Raji (cell line): ENCODE measurements around the gene NOLC1.

Experiments used
- POLR2A ChIP-seq: IDR thresholded peaks from 2 replicates; pipeline ENCODE4 v1.6.1; 2011; ENCODE audit warnings: low read depth, low read length, control low read depth; ENCODE audit not compliant: insufficient read depth

Gene NOLC1

GRCh38 chr10:102202386-102202785, 50.2 kb downstream of the NOLC1 start:
- TF ChIP-seq POLR2A: no peak

GRCh38 chr10:102208311-102209035, 56.3 kb downstream of the NOLC1 start:
- TF ChIP-seq POLR2A: no peak

DNA sequence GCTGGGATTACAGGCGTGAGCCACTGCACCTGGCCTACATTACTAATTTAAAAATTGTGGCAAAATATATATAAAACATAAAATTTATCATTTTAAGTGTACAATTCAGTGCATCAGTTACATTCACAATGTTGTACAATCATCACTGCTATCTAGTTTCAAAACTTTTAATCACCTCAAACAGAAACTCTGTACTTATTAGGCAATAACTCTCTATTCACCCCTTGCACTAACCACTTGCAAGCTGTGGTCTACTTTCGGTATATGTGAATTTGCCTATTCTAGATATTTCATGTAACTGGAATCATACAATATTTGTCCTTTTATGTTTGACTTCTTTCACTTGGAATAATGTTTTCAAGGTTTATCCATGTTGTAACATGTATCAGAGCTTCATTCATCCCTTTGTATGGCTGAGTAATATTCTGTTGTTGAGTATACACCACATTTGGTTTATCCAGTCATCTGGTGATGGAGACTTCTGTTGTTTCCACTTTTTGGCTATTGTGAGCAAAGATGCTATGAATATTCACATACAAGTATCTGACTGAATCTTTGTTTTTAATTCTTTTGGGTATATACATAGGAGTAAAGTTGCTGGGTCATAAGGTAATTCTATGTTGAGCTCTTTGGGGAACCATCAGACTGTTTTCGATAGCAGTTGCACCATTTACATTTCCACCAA, 59.6 kb downstream of the NOLC1 start:
- no peak for TF ChIP-seq POLR2A
